Breast epithelium (tissue), 3 donors: ENCODE data around the gene HOXA6.

Experiments
- CTCF ChIP-seq, 3 donors: fragments of 450-650 bp; IDR thresholded peaks; one replicate each; pipeline ENCODE4 v1.5.1; 2016 to 2017; ENCODE audit warnings: antibody characterized with exemption in 3 of 3, mild to moderate bottlenecking in 3 of 3, moderate library complexity in 3 of 3
- POLR2A ChIP-seq: fragments of 450-650 bp; IDR thresholded peaks from one replicate; pipeline ENCODE4 v1.6.1; 2016; ENCODE audit warnings: antibody characterized with exemption, mild to moderate bottlenecking, moderate library complexity
- POLR2AphosphoS5 ChIP-seq, 3 donors: sonication (generic); formaldehyde crosslinking; IDR thresholded peaks; one replicate each; pipeline ENCODE4 v1.6.1; 2017; ENCODE audit warnings: antibody characterized with exemption in 3 of 3

- TF ChIP-seq CTCF (IDR thresholded peaks at IDR 0.05) (no peak), POLR2AphosphoS5 (IDR thresholded peaks at IDR 0.05) (no peak), POLR2A (no peak)
Observed at GRCh38 chr7:27106901-27107240, 40.7 kb downstream of the HOXA6 start.
